ENCODE data around the gene NCCRP1. TPM values are rescaled to one million over a fixed set of nuclear protein-coding genes. Genes with fewer than 3 reads are reported as not detected.

The NCCRP1 gene, protein sequence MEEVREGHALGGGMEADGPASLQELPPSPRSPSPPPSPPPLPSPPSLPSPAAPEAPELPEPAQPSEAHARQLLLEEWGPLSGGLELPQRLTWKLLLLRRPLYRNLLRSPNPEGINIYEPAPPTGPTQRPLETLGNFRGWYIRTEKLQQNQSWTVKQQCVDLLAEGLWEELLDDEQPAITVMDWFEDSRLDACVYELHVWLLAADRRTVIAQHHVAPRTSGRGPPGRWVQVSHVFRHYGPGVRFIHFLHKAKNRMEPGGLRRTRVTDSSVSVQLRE
- 0.60 TPM for polyA plus RNA-seq (2013, experiment 1 of 2)
- polyA plus RNA-seq (2013, experiment 2 of 2), result 0.95 TPM

DNA sequence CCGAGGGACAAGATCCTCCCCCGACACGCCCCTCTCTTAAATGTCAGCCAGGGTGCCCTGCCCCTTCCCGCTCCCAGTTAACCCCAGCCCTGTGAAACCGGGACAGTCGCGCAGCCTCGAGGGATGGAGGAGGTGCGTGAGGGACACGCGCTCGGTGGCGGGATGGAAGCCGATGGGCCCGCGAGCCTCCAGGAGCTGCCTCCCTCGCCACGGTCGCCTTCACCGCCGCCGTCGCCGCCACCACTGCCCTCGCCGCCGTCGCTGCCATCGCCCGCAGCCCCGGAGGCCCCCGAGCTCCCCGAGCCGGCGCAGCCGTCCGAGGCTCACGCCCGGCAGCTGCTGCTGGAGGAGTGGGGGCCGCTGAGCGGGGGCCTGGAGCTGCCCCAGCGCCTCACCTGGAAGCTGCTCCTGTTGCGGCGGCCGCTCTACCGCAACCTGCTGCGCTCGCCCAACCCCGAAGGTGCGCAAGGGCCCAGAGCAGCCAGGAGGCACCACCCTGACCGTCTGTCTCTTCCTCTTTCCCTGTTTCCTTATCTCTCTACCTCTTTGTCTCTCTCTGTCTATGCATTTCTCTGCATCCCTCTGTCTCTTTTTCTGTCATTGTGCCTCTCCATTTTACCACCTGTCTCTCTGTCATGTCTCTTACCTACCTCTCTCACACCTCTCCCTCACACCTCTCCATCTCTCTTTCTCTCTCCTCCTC is at the start of gene NCCRP1:
TSS of gene NCCRP1 (plus strand) at position 105 of the 703 bp plus-strand sequence. CDS start at position 124, 19 bp downstream.
- no peak within 1 kb of the TSS; the same call in 1 of the 2 replicates for H3K9ac ChIP-seq (ENCODE audit: low read depth, low read length)
- no peaks in the 10 kb centered on the region for H3K9me3 ChIP-seq (ENCODE audit: insufficient read depth, low read depth, low read length)
- H3K4me3 ChIP-seq (ENCODE audit: low read length), result peak within 1 kb of the TSS; percentile 52
- H3K27ac ChIP-seq (ENCODE audit: low read depth, low read length), result no peak within 1 kb of the TSS
- WGBS, result 5% methylated on average over 48 of the region's 51 CpGs
- H3K27me3 ChIP-seq (ENCODE audit: insufficient read depth, low read length), result peaks cover 42% of the 10 kb centered on the region
- no peaks in the 10 kb centered on the region for H3K4me1 ChIP-seq (ENCODE audit: insufficient read depth, low read length)
- no peaks in the 10 kb centered on the region for H3K36me3 ChIP-seq (ENCODE audit: insufficient read depth, low read length)

DNA sequence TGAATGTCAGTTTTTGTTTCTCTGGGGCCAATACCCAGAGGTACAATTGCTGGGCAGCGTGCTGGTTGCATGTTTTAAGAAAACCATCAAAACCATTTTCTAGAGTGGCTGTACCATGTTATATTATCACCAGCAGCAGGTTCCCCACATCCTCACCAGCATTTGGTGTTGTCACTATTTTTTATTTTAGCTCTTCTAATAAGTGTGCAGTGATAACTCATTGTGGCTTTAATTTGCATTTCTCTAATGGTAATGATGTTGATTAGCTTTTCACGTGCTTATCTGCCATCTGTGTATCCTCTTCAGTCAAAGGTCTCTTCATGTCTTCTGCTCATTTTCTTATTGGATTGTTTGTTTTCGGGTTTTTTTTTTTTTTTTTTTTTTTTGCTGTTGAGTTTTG is 49.3 kb upstream of the NCCRP1 start:
- H3K27me3 ChIP-seq (ENCODE audit: insufficient read depth, low read length), result no peaks in the 10 kb centered on the region
- H3K9me3 ChIP-seq (ENCODE audit: insufficient read depth, low read depth, low read length), result 0 out of 2 replicates have a peak, but pooled peaks cover 2% of the 10 kb centered on the region
- H3K36me3 ChIP-seq (ENCODE audit: insufficient read depth, low read length), result peaks cover 7% of the 10 kb centered on the region; the same call in 1 of the 2 replicates
- no peak overlapping the region for H3K9ac ChIP-seq (ENCODE audit: low read depth, low read length)
- WGBS, result 76% methylated on average over 2 of the region's 3 CpGs
- no peak overlapping the region for H3K4me3 ChIP-seq (ENCODE audit: low read length)
- H3K4me1 ChIP-seq (ENCODE audit: insufficient read depth, low read length), result peaks cover 32% of the 10 kb centered on the region
- H3K27ac ChIP-seq (ENCODE audit: low read depth, low read length), result peak overlapping the region; percentile 75; the same call in 1 of the 2 replicates

DNA sequence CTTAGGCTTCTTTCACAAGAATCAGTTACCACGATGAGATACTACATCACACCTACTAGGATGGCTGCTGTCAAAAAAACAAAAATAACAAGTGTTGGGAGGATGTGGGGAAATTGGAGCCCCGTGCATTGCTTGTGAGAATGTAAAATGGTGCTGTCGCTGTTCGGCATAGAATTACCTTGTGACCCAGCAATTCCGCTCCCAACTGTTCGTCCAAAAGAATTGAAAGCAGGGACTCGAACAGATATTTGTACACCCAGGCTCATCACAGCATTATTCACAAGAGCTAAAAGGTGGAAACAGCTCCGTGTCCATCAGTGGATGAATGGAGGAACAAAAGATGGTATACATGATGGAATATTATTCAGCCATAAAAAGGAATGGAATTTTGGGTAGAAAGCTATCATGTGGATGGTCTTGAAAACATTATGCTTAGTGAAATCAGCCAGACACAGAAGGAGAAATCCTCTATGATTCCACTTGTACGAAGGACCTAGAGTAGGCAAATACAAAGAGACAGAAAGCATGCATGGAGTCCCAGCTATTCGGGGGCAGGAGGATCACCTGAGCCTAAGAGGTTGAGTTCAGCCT is 47.7 kb upstream of the NCCRP1 start:
- Histone ChIP-seq H3K4me3 (ENCODE audit: low read length) (no peak overlapping the region), H3K27ac (ENCODE audit: low read depth, low read length) (no peak overlapping the region), H3K27me3 (ENCODE audit: insufficient read depth, low read length) (no peaks in the 10 kb centered on the region), H3K4me1 (ENCODE audit: insufficient read depth, low read length) (peaks cover 30% of the 10 kb centered on the region), H3K36me3 (ENCODE audit: insufficient read depth, low read length) (peaks cover 7% of the 10 kb centered on the region; the same call in 1 of the 2 replicates), H3K9ac (ENCODE audit: low read depth, low read length) (no peak overlapping the region), H3K9me3 (ENCODE audit: insufficient read depth, low read depth, low read length) (0 out of 2 replicates have a peak, but pooled peaks cover 2% of the 10 kb centered on the region)
- 97% methylated on average over 9 of the region's 10 CpGs for WGBS

DNA sequence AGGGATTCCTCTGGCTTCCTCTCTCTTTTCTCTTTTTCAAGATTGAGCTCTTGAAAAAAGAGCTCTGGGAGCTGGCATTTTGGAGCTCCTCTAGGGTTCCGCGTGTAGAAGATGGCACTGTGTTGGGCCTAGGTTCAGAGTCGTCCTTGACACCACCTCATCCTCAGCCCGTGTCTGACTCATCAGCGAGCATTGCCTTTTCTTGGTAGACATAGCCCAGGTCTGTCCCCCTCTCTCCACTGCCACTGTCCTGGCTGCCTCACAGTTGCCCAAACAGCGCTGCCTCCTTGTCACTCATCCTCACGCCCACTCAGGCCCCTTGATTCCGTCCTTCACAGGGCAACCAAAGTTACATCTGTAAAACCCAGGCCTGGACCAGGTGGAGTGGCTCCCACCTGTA is 46.5 kb upstream of the NCCRP1 start:
- Histone ChIP-seq H3K9me3 (ENCODE audit: insufficient read depth, low read depth, low read length) (0 out of 2 replicates have a peak, but pooled peaks cover 2% of the 10 kb centered on the region), H3K36me3 (ENCODE audit: insufficient read depth, low read length) (peaks cover 7% of the 10 kb centered on the region; the same call in 1 of the 2 replicates), H3K9ac (ENCODE audit: low read depth, low read length) (no peak overlapping the region), H3K27me3 (ENCODE audit: insufficient read depth, low read length) (no peaks in the 10 kb centered on the region), H3K27ac (ENCODE audit: low read depth, low read length) (no peak overlapping the region), H3K4me3 (ENCODE audit: low read length) (no peak overlapping the region), H3K4me1 (ENCODE audit: insufficient read depth, low read length) (peaks cover 30% of the 10 kb centered on the region)
- WGBS, result 91% methylated on average over 8 of the region's 8 CpGs

DNA sequence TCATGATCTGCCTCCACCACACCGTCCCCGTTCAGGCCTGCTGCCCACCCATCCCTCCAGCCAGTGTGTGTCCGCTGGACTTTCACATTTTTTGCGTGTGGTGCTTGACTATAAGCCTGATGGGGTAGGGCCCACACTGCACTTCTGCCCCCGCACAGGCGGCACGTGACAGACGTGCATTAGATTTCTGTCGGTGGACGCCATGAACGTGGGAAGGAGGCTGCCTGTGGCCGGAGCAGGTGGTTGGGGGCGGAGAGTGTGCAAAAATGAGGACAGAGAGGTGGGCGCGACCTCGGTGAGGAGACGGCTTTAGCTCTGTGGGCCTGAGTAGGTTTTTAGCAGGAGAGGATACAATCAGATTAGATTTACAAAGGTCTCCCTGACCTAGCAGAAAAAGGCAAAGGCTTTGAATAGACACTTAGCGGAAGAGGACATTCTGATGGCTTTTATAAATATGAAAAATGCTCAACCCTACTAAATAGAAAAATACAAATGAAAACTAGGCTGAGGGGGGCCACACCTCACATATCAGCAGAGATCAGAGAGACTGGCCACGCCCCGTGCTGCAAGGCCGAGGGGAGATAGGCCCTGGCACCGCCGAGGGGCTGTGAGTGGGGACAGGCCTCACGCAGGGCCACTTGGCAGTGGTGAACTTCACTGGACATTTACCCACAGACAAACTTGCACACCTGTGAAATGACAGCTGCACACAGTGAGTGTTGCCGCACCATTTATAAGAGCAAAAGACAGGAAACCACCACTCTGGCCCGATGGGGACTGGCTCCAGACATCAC is 45.8 kb upstream of the NCCRP1 start:
- Histone ChIP-seq H3K4me3 (ENCODE audit: low read length) (no peak overlapping the region), H3K36me3 (ENCODE audit: insufficient read depth, low read length) (peaks cover 7% of the 10 kb centered on the region; the same call in 1 of the 2 replicates), H3K27ac (ENCODE audit: low read depth, low read length) (no peak overlapping the region), H3K27me3 (ENCODE audit: insufficient read depth, low read length) (no peaks in the 10 kb centered on the region), H3K9ac (ENCODE audit: low read depth, low read length) (no peak overlapping the region), H3K4me1 (ENCODE audit: insufficient read depth, low read length) (peaks cover 27% of the 10 kb centered on the region), H3K9me3 (ENCODE audit: insufficient read depth, low read depth, low read length) (0 out of 2 replicates have a peak, but pooled peaks cover 2% of the 10 kb centered on the region)
- WGBS, result 91% methylated on average over 25 of the region's 26 CpGs

DNA sequence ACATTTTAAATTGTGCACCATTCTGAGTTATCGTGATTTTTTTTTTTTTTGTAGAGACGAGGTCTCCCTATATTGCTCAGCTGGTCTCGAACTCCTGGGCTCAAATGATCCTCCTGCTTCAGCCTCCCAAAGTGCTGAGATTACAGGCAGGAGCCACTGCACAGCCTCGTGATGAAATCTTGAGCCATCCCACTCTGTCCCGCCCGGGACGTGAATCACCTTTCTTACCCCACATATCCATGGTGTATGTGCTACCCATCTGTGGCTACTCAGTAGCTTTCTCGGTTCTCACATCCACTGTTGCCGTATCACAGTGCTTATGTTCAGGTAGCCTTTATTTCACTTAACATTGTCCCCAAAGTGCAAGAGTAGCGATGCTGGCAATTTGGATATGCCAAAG is 44.7 kb upstream of the NCCRP1 start:
- Histone ChIP-seq H3K27ac (ENCODE audit: low read depth, low read length) (no peak overlapping the region), H3K36me3 (ENCODE audit: insufficient read depth, low read length) (peaks cover 7% of the 10 kb centered on the region; the same call in 1 of the 2 replicates), H3K9me3 (ENCODE audit: insufficient read depth, low read depth, low read length) (0 out of 2 replicates have a peak, but pooled peaks cover 2% of the 10 kb centered on the region), H3K4me1 (ENCODE audit: insufficient read depth, low read length) (peaks cover 22% of the 10 kb centered on the region), H3K27me3 (ENCODE audit: insufficient read depth, low read length) (no peaks in the 10 kb centered on the region), H3K9ac (ENCODE audit: low read depth, low read length) (no peak overlapping the region), H3K4me3 (ENCODE audit: low read length) (no peak overlapping the region)
- WGBS, result 93% methylated on average over 10 of the region's 10 CpGs

DNA sequence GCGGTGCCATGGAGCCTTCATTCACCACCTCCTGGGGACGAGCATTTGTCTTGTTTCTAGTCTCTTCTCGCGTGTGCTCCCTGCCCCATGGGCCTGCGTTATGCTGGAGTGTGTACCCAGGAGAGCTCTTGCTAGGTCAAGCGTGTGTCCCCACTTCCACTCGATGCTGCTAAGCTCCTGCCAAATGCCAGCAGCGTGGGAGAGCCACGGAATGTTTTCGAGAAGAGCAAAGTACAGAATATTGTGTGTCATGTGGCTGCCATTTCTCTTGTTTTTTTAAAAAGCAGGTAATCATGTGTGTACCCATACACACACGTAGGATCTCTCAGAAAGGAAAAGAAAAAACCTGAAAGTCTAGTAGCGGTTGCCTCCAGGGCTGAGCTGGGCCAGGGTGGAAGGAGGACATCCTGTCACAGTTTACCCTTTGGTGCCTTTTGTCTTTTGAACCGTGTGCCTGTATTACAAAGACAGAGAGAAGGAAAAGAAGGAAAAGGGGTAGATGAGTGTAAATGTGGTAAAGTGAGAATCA is 42.6 kb upstream of the NCCRP1 start:
- WGBS, result 89% methylated on average over 13 of the region's 13 CpGs
- Histone ChIP-seq H3K9me3 (ENCODE audit: insufficient read depth, low read depth, low read length) (no peaks in the 10 kb centered on the region), H3K36me3 (ENCODE audit: insufficient read depth, low read length) (0 out of 2 replicates have a peak, but pooled peaks cover 2% of the 10 kb centered on the region), H3K9ac (ENCODE audit: low read depth, low read length) (no peak overlapping the region), H3K27me3 (ENCODE audit: insufficient read depth, low read length) (no peaks in the 10 kb centered on the region), H3K27ac (ENCODE audit: low read depth, low read length) (no peak overlapping the region), H3K4me1 (ENCODE audit: insufficient read depth, low read length) (peaks cover 21% of the 10 kb centered on the region), H3K4me3 (ENCODE audit: low read length) (no peak overlapping the region)

DNA sequence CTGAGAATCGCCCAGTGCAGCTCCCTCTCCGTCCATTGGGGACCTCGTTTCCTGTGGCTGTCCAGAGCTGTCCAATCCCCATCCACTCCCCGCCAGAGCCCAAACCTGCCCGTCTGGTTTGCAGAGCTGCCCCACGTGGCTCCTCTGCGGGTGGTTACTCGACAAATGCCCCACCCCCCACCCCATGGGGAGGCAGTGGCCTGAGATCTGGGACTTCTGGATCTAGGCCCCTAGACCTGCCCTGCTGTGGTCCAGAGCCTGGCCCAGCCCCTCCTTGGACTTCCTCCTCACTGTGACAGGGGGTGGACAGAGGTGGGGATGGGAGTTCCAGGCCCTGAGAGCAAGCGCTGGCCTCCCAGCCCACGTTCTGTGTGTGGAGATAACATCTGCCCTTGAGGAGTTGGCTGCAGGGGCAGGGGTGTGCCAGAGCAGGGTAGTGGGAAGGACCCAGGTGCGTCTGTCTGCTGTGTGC is 42.1 kb upstream of the NCCRP1 start:
- Histone ChIP-seq H3K9ac (ENCODE audit: low read depth, low read length) (no peak overlapping the region), H3K36me3 (ENCODE audit: insufficient read depth, low read length) (no peaks in the 10 kb centered on the region), H3K4me3 (ENCODE audit: low read length) (no peak overlapping the region), H3K27me3 (ENCODE audit: insufficient read depth, low read length) (no peaks in the 10 kb centered on the region), H3K27ac (ENCODE audit: low read depth, low read length) (0 out of 2 replicates have a peak overlapping the region, but pooled peaks have one; percentile 0), H3K9me3 (ENCODE audit: insufficient read depth, low read depth, low read length) (no peaks in the 10 kb centered on the region), H3K4me1 (ENCODE audit: insufficient read depth, low read length) (peaks cover 21% of the 10 kb centered on the region)
- 70% methylated on average over 11 of the region's 11 CpGs for WGBS

DNA sequence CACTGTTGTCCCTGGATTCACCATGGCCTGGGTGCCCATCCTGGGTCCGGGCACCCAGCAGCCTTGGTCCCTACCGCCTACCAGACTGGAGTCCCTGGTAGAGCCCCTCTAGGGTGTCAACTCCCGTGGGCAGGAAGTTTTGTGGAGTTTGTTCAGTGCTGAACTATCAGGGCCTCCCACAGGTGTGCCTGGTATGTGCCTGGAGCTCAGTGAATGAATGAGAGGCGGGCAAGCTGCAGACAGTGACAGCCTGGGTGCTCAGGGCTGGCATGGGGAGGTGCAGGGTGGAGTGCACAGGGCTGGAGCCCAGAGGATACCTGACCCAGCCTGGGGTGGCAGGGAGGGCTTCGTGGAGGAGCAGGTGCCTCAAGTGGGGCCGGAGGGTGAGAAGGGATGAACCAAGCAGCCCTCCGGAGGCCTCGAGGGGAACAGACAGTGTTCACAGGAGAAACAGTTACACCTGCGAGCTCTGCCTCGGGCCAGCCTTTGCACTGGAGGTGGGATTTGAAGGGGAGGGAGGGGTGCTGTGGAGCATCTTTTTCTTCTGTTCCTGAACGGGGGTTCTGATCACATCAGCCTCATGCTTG is 41.6 kb upstream of the NCCRP1 start:
- peaks cover 21% of the 10 kb centered on the region for H3K4me1 ChIP-seq (ENCODE audit: insufficient read depth, low read length)
- WGBS, result 82% methylated on average over 11 of the region's 11 CpGs
- no peaks in the 10 kb centered on the region for H3K27me3 ChIP-seq (ENCODE audit: insufficient read depth, low read length)
- no peak overlapping the region for H3K9ac ChIP-seq (ENCODE audit: low read depth, low read length)
- 0 out of 2 replicates have a peak overlapping the region, but pooled peaks have one; percentile 0 for H3K27ac ChIP-seq (ENCODE audit: low read depth, low read length)
- no peak overlapping the region for H3K4me3 ChIP-seq (ENCODE audit: low read length)
- H3K9me3 ChIP-seq (ENCODE audit: insufficient read depth, low read depth, low read length), result no peaks in the 10 kb centered on the region
- no peaks in the 10 kb centered on the region for H3K36me3 ChIP-seq (ENCODE audit: insufficient read depth, low read length)

DNA sequence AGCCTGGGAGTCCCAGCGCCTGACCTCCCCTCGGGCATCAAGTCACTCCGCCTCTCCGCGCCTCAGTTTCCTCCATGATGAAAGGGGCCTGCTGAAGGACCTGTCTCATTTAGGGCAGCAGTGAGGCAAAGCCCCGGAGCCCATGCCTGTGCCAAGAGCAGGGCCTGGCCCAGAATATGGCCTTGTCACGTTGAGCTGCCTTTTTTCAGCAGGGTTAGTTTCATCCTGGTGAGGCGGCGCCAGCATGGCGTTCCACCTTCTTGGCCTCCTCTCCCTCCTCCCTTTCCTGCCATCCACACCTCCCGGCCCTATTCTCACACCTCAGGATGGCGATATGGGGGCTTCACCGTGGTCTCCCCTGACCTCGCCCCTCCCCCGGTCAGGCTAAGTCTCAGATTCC is 41.0 kb upstream of the NCCRP1 start:
- H3K9me3 ChIP-seq (ENCODE audit: insufficient read depth, low read depth, low read length), result no peaks in the 10 kb centered on the region
- no peak overlapping the region for H3K4me3 ChIP-seq (ENCODE audit: low read length)
- no peak overlapping the region for H3K9ac ChIP-seq (ENCODE audit: low read depth, low read length)
- H3K4me1 ChIP-seq (ENCODE audit: insufficient read depth, low read length), result peaks cover 21% of the 10 kb centered on the region
- 92% methylated on average over 15 of the region's 15 CpGs for WGBS
- no peak overlapping the region for H3K27ac ChIP-seq (ENCODE audit: low read depth, low read length)
- no peaks in the 10 kb centered on the region for H3K36me3 ChIP-seq (ENCODE audit: insufficient read depth, low read length)
- no peaks in the 10 kb centered on the region for H3K27me3 ChIP-seq (ENCODE audit: insufficient read depth, low read length)

All from HUES64 (cell line).